Choroid plexus epithelial cell (primary cell): ENCODE results near the gene CMTM1.

Experiments used
- DNase-seq: peaks from one replicate; pipeline ENCODE4 v3.0.0-alpha.2; 2010; ENCODE audit warnings: low read depth
- H3K4me3 ChIP-seq: 2 replicates; pipeline ENCODE4 v1.5.1; 2011; ENCODE audit warnings: low read depth, mild to moderate bottlenecking, control low read depth, low read length, moderate library complexity
- TF ChIP-seq, protein P1 (sequence below): conservative IDR thresholded peaks from 2 replicates; pipeline ENCODE4 v1.5.1; 2011; ENCODE audit warnings: low read depth, mild to moderate bottlenecking, control low read depth, inconsistent platforms, low read length, moderate library complexity

CMTM1 gene

DNA sequence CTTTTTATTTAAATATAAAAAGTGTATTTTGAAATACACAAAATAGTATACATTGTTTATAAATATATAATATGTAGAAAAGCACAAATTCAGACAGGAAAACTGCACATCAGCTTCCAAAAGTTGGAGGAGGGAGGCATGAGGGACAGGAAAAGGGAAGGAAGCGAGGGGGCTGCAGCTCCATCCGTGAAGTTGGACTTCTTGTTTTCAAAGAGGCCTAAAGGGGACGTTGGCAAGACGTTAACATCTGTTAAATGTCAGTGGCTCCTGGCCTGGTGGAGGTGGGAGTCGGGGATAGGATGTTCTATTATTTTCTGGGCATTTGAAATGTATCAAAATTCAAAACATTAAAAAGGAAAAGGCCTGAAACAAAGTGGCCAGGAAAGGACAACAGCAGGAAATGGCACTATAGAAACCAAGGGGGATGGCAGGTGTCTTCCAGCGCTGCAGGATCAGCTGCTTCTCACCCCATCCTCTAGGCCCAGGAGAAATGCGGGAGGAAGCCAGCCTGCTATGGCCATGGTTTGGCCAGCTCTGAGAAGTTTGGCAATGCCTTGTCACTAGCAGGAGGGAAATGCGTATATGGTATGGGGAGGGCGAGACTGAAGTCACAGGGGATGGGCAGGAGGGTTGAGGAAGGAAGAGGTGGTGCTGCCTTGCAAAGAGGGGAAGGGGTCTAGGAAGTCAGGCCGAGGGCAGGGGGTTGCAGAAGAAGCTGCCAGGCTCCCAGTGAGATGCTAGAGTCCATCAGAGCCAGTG is 19.4 kb downstream of the CMTM1 start:
- no peak for DNase-seq
- TF ChIP-seq, protein P1, sequence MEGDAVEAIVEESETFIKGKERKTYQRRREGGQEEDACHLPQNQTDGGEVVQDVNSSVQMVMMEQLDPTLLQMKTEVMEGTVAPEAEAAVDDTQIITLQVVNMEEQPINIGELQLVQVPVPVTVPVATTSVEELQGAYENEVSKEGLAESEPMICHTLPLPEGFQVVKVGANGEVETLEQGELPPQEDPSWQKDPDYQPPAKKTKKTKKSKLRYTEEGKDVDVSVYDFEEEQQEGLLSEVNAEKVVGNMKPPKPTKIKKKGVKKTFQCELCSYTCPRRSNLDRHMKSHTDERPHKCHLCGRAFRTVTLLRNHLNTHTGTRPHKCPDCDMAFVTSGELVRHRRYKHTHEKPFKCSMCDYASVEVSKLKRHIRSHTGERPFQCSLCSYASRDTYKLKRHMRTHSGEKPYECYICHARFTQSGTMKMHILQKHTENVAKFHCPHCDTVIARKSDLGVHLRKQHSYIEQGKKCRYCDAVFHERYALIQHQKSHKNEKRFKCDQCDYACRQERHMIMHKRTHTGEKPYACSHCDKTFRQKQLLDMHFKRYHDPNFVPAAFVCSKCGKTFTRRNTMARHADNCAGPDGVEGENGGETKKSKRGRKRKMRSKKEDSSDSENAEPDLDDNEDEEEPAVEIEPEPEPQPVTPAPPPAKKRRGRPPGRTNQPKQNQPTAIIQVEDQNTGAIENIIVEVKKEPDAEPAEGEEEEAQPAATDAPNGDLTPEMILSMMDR, result no peak
- H3K4me3 ChIP-seq, result no peak overlapping the region

DNA sequence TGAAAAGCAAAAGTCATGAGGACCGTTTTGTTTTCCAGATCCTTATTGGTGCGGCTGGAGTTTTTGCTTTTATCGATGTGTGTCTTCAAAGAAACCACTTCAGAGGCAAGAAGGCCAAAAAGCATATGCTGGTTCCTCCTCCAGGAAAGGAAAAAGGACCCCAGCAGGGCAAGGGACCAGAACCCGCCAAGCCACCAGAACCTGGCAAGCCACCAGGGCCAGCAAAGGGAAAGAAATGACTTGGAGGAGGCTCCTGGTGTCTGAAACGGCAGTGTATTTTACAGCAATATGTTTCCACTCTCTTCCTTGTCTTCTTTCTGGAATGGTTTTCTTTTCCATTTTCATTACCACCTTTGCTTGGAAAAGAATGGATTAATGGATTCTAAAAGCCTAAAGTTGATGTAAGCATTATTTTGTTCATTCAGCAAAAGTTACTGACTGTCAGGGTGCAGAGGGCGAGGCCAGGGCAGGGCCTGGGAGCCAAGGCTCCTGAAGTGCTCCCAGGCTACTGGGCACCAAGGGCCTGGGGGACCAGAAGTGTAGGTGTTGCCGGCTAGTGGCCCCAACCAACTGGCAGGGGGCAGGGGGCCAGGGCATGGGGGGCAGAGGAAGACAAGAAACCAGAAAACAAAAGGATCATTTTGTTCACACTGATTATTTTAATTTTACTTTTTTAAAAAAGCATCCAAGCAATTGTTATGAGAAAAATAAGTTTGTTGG is 21.8 kb downstream of the CMTM1 start:
- TF ChIP-seq, protein P1, result no peak
- DNase-seq, result no peak
- H3K4me3 ChIP-seq, result no peak overlapping the region

DNA sequence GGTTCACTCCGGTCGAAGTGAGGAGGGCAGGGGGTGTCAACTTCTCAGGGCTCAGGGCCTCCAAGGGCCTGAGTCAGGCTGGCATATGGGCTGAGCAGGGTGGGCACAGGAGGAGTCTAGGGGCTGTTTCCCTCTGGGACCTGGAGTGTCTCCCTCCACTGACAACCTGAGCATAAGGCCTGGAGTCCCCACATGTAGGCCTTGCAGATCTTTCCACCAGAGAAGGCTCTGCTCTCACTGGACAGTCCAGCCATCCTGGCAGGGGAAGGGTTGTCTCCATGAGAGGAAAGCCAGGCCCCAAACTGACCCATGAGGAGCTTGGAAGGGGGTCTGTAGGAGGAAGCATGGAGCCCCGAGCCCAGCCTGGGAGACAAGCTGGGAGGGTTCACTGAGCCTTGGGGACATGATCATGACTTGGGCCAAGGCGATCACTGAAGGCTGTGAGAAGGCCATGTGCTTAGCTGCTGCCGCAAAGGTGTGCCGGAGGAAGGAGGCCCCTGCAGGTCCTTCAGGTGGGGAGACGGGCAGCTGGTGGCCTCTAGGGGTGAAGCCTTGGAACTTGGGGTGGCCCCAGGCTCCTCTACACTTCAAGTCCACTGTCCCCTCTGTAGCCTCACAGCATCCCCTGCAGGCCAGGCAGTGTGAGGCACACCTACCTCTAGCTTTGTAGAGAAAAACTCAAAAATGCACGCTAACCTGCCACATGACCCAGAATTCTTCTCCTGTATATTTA is 22.9 kb downstream of the CMTM1 start:
- DNase-seq, result peak; percentile 71
- no peak overlapping the region for H3K4me3 ChIP-seq
- TF ChIP-seq, protein P1, result peak; percentile 82

DNA sequence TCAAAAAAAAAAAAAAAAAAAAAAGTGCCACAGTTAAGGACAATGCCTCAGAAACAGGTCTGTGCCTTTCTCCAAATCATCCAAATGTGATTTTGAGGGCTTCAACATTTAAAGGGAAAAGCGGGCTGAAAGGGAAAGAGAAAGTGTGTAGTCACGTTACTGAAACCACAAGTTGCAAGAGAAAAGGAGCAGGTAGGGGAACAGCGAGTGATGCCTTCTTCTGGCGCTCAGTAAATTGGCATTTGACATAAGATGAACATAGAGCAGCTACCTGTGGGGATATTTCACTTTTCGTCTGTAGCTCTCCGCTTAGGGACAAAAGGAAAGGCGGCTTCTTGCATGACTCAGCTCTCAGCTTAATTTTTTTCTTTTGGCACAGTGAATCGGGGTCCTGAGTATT is 24.1 kb downstream of the CMTM1 start:
- TF ChIP-seq, protein P1, result no peak
- no peak overlapping the region for H3K4me3 ChIP-seq
- no peak for DNase-seq

DNA sequence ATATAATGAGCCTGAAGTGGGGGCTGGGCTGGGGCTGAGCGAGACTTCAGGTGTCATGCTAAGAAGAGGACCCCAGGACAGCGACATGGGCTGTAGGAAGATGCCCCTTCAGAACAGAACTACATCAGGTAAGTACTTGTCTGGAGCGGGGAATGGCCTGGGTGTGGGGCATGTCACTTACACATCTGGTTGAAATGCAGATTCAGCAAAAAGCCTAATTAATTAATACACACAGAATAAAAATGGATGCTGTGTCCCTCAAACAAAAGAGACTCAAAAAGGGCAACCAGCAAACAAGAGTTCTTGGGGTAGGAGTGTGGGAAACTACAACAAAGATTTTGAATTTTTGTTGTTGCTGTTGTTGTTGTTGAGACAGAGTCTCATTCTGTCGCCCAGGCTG is 24.8 kb downstream of the CMTM1 start:
- H3K4me3 ChIP-seq, result no peak overlapping the region
- no peak for DNase-seq
- TF ChIP-seq, protein P1, result no peak

DNA sequence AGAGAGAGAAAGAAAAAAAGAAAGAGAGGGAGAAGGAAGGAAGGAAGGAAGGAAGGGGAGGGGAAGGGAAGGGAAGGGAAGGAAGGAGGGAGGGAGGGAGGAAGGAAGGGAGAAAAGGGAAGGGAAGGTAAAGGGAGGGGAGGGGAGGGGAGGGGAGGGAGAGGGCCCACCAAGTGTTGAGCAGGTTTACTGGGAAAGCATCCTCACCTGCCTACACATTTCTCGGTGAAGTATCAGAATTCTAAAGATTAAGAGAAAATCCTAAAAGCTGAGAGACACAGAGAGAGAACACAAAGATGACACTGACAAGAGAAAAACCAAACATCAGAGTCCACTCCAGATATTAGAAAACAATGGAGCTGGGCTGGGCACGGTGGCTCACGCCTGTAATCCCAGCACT is 26.0 kb downstream of the CMTM1 start:
- no peak overlapping the region for H3K4me3 ChIP-seq
- no peak for DNase-seq
- TF ChIP-seq, protein P1, result no peak
